Duodenal mucosa (tissue), 2 donors: Measurements from ENCODE around the gene AMER1.

Experiments used
- H3K27ac ChIP-seq: one replicate; pipeline ENCODE4 v1.7.0; 2013; ENCODE audit warnings: low read depth, low read length
- H3K27me3 ChIP-seq, 2 donors: one replicate each; pipeline ENCODE4 v1.7.0; 2013; ENCODE audit warnings: low read length in 2 of 2, control low read depth in 1 of 2; ENCODE audit not compliant: insufficient read depth in 2 of 2, control insufficient read depth in 1 of 2
- H3K36me3 ChIP-seq, 2 donors: one replicate each; pipeline ENCODE4 v1.7.0; 2013; ENCODE audit warnings: low read length in 2 of 2, control low read depth in 1 of 2; ENCODE audit not compliant: insufficient read depth in 2 of 2, control insufficient read depth in 1 of 2
- H3K4me1 ChIP-seq, 2 donors: one replicate each; pipeline ENCODE4 v1.7.0; 2013; ENCODE audit warnings: low read length in 2 of 2, control low read depth in 1 of 2; ENCODE audit not compliant: insufficient read depth in 2 of 2, control insufficient read depth in 1 of 2
- H3K4me3 ChIP-seq, 2 donors: one replicate each; pipeline ENCODE4 v1.7.0; 2013; ENCODE audit warnings: low read length in 2 of 2, low read depth in 1 of 2
- H3K9ac ChIP-seq, 2 donors: one replicate each; pipeline ENCODE4 v1.7.0; 2013; ENCODE audit warnings: low read length in 2 of 2, low read depth in 1 of 2
- H3K9me3 ChIP-seq, 2 donors: one replicate each; pipeline ENCODE4 v1.7.0; 2013; ENCODE audit warnings: low read length in 2 of 2, control low read depth in 1 of 2; ENCODE audit not compliant: control insufficient read depth in 1 of 2

The AMER1 gene

GRCh38 chrX:64202808-64203325 is 2.6 kb downstream of the AMER1 start:
- Histone ChIP-seq H3K9ac (no peak overlapping the region), H3K36me3 (no peaks in the 10 kb centered on the region), H3K4me1 (peaks cover 16 to 19% of the 10 kb centered on the region in 2 donors), H3K9me3 (no peaks in the 10 kb centered on the region), H3K27me3 (no peaks in the 10 kb centered on the region), H3K27ac (no peak overlapping the region), H3K4me3 (no peak overlapping the region)

- no peak overlapping the region for H3K27ac ChIP-seq
- H3K36me3 ChIP-seq = no peaks in the 10 kb centered on the region
- H3K9ac ChIP-seq = no peak overlapping the region
- H3K27me3 ChIP-seq = no peaks in the 10 kb centered on the region
- H3K4me1 ChIP-seq = peaks cover 0 to 3% of the 10 kb centered on the region in 2 donors
- H3K4me3 ChIP-seq = no peak overlapping the region
- H3K9me3 ChIP-seq = no peaks in the 10 kb centered on the region
These were observed 7.5 kb downstream of the AMER1 start for GRCh38 chrX:64198036-64198435.

- Histone ChIP-seq H3K4me1 (no peaks in the 10 kb centered on the region), H3K9me3 (no peaks in the 10 kb centered on the region), H3K9ac (no peak overlapping the region), H3K27me3 (no peaks in the 10 kb centered on the region), H3K36me3 (peaks cover 0 to 10% of the 10 kb centered on the region in 2 donors), H3K27ac (no peak overlapping the region), H3K4me3 (no peak overlapping the region)
These were observed 8.9 kb downstream of the AMER1 start for GRCh38 chrX:64196606-64197005.

- Histone ChIP-seq H3K9ac (no peak overlapping the region), H3K4me3 (no peak overlapping the region), H3K27me3 (no peaks in the 10 kb centered on the region), H3K27ac (no peak overlapping the region), H3K36me3 (peaks cover 3 to 15% of the 10 kb centered on the region in 2 donors), H3K4me1 (no peaks in the 10 kb centered on the region), H3K9me3 (no peaks in the 10 kb centered on the region)
These were observed 9.6 kb downstream of the AMER1 start for GRCh38 chrX:64195862-64196261.

GRCh38 chrX:64192673-64193072 is 12.8 kb downstream of the AMER1 start:
- H3K27ac ChIP-seq = no peak overlapping the region
- H3K9ac ChIP-seq = no peak overlapping the region
- H3K4me1 ChIP-seq = no peaks in the 10 kb centered on the region
- H3K36me3 ChIP-seq = peaks cover 6 to 23% of the 10 kb centered on the region in 2 donors
- H3K27me3 ChIP-seq = no peaks in the 10 kb centered on the region
- H3K9me3 ChIP-seq = no peaks in the 10 kb centered on the region
- H3K4me3 ChIP-seq = no peak overlapping the region

- Histone ChIP-seq H3K27ac (no peak overlapping the region), H3K27me3 (no peaks in the 10 kb centered on the region), H3K9ac (no peak overlapping the region), H3K4me3 (no peak overlapping the region), H3K4me1 (no peaks in the 10 kb centered on the region), H3K9me3 (no peaks in the 10 kb centered on the region), H3K36me3 (peaks cover 6 to 23% of the 10 kb centered on the region in 2 donors)
These were observed 13.5 kb downstream of the AMER1 start for GRCh38 chrX:64192040-64192439.

GRCh38 chrX:64191281-64192010 is 14.1 kb downstream of the AMER1 start:
- Histone ChIP-seq H3K9me3 (no peaks in the 10 kb centered on the region), H3K4me1 (no peaks in the 10 kb centered on the region), H3K27me3 (no peaks in the 10 kb centered on the region), H3K27ac (no peak overlapping the region), H3K4me3 (no peak overlapping the region), H3K9ac (no peak overlapping the region), H3K36me3 (peaks cover 6 to 23% of the 10 kb centered on the region in 2 donors)

- H3K9me3 ChIP-seq = no peaks in the 10 kb centered on the region
- H3K4me1 ChIP-seq = no peaks in the 10 kb centered on the region
- H3K4me3 ChIP-seq = no peak overlapping the region
- no peaks in the 10 kb centered on the region for H3K27me3 ChIP-seq
- H3K9ac ChIP-seq = no peak overlapping the region
- H3K27ac ChIP-seq = no peak overlapping the region
- peaks cover 6 to 23% of the 10 kb centered on the region in 2 donors for H3K36me3 ChIP-seq
These were observed 15.3 kb downstream of the AMER1 start for GRCh38 chrX:64190136-64190740.

- no peaks in the 10 kb centered on the region for H3K4me1 ChIP-seq
- no peak overlapping the region for H3K9ac ChIP-seq
- no peak overlapping the region for H3K27ac ChIP-seq
- no peak overlapping the region for H3K4me3 ChIP-seq
- H3K9me3 ChIP-seq = no peaks in the 10 kb centered on the region
- no peaks in the 10 kb centered on the region for H3K27me3 ChIP-seq
- H3K36me3 ChIP-seq = peaks cover 6 to 23% of the 10 kb centered on the region in 2 donors
These were observed 16.6 kb downstream of the AMER1 start for GRCh38 chrX:64188901-64189300.

- Histone ChIP-seq H3K9ac (no peak overlapping the region), H3K36me3 (peaks cover 6 to 23% of the 10 kb centered on the region in 2 donors), H3K4me1 (no peaks in the 10 kb centered on the region), H3K9me3 (no peaks in the 10 kb centered on the region), H3K27ac (no peak overlapping the region), H3K27me3 (no peaks in the 10 kb centered on the region), H3K4me3 (no peak overlapping the region)
These were observed 17.8 kb downstream of the AMER1 start for GRCh38 chrX:64187762-64188150.
